ENCODE results near the gene PLCG2.

Gene PLCG2

GRCh38 chr16:81846105-81846504 lies 67.0 kb downstream of the PLCG2 start:
- H3K9me3 ChIP-seq (ENCODE audit: control insufficient read depth, insufficient read depth, low read length) = no peaks in the 10 kb centered on the region
- H3K9ac ChIP-seq (ENCODE audit: low read depth, low read length) = no peak overlapping the region
- no peaks in the 10 kb centered on the region; the same call in 1 of the 2 replicates for H3K4me1 ChIP-seq (ENCODE audit: insufficient read depth, low read length)
- no peaks in the 10 kb centered on the region for H3K36me3 ChIP-seq (ENCODE audit: insufficient read depth, low read length)

- Histone ChIP-seq H3K36me3 (ENCODE audit: insufficient read depth, low read length) (no peaks in the 10 kb centered on the region), H3K4me1 (ENCODE audit: insufficient read depth, low read length) (no peaks in the 10 kb centered on the region; the same call in 1 of the 2 replicates), H3K9ac (ENCODE audit: low read depth, low read length) (no peak overlapping the region)
These were observed 69.3 kb downstream of the PLCG2 start for GRCh38 chr16:81848306-81848853.

DNA sequence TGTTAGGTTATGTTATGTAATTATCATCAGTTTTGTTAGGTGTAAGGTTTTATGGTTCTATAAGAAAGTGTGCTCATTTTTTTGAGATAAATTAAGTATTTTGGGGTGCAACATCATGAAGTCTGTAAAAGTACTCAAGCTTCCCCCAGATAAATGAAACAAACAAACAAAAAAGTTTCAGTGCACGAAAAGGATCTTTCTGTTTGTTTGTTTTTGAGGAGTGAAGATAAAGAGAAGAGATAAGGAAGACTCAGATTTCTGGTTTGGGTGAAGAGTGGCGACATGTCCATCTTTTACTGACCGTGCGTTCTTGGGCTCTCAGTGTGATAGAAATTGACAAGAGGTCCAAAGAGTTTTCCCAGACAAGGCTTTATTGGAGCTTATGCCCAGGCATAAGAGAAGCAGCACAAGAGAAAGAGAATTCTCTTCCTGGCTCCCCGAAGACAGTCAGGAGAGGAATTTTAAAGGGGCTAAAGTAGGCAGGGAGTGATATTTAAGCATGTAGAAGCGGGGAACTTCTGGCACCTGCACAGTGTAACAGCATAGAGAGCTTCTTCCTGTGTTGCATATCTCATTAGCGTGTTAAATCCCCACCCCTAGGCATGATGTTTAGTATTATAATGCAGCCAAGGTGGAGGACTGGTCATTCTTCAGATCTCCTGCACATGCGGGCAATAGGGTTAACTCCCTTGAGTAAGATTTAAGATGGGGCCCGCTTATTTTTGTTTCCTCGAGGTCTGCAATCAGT lies 71.3 kb downstream of the PLCG2 start:
- Histone ChIP-seq H3K9ac (ENCODE audit: low read depth, low read length) (no peak overlapping the region), H3K36me3 (ENCODE audit: insufficient read depth, low read length) (no peaks in the 10 kb centered on the region), H3K4me1 (ENCODE audit: insufficient read depth, low read length) (no peaks in the 10 kb centered on the region; the same call in 1 of the 2 replicates), H3K9me3 (ENCODE audit: control insufficient read depth, insufficient read depth, low read length) (no peaks in the 10 kb centered on the region)

More at GRCh38 chr16:81848306-81848853, 69.3 kb downstream of the PLCG2 start:
- H3K9me3 ChIP-seq (ENCODE audit: control insufficient read depth, insufficient read depth, low read length) = no peaks in the 10 kb centered on the region

DNA sequence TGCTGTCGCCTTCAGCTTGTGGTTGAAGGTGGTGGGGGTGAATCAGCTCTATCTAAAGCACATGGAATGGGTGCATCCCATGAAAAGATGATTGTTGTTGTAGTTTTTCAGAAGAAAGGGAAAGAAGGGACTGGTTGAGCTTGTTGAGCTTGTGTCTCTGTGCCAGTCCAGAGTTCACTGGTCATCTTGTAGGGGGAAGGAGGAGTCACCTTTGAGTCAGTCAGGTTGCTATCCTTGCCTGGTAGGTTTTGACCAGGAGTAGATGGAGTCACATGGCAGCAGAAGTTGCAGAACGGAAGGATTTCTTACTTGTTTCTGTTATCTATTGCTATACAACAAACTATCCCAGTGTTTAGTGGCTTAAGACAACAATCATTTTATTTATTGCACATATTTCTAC lies 73.3 kb downstream of the PLCG2 start:
- H3K36me3 ChIP-seq (ENCODE audit: insufficient read depth, low read length) = no peaks in the 10 kb centered on the region
- H3K9ac ChIP-seq (ENCODE audit: low read depth, low read length) = no peak overlapping the region
- no peaks in the 10 kb centered on the region; the same call in 1 of the 2 replicates for H3K4me1 ChIP-seq (ENCODE audit: insufficient read depth, low read length)
- no peaks in the 10 kb centered on the region for H3K9me3 ChIP-seq (ENCODE audit: control insufficient read depth, insufficient read depth, low read length)

DNA sequence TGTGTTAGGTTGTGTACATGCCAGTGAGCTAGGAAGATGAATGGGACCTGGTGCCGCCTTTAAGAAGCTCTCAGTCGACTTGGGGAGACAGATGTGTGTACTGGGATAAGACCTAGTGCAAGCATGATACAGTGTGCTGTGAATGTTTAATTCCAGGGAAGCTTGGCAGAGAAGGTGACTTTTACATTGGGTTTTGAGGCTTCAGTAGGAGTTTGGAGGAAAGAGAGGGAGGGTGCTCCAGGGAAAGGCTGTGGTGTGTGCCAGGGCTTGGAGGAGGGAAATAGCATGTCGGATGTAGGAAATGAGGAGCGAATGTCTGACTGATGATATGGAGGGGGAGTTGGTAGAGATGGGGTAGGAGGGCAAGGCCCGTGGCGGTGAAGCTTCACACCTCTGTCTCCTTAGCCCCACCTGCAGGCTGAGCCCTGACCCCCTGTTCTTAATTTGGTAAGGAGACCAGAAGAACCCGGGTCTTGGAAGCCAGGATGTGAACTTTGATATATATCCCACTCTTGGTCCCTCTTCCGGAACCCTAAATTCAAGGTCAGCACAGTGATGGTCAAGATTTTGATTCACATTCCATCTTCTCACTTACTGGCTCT lies 76.6 kb downstream of the PLCG2 start:
- Histone ChIP-seq H3K4me1 (ENCODE audit: insufficient read depth, low read length) (no peaks in the 10 kb centered on the region), H3K9ac (ENCODE audit: low read depth, low read length) (no peak overlapping the region), H3K9me3 (ENCODE audit: control insufficient read depth, insufficient read depth, low read length) (no peaks in the 10 kb centered on the region), H3K36me3 (ENCODE audit: insufficient read depth, low read length) (no peaks in the 10 kb centered on the region)

- Histone ChIP-seq H3K9me3 (ENCODE audit: control insufficient read depth, insufficient read depth, low read length) (no peaks in the 10 kb centered on the region), H3K36me3 (ENCODE audit: insufficient read depth, low read length) (no peaks in the 10 kb centered on the region), H3K4me1 (ENCODE audit: insufficient read depth, low read length) (peaks cover 18% of the 10 kb centered on the region; the same call in 1 of the 2 replicates), H3K9ac (ENCODE audit: low read depth, low read length) (no peak overlapping the region)
These were observed 81.5 kb downstream of the PLCG2 start for GRCh38 chr16:81860287-81861266.

GRCh38 chr16:81861503-81861902 lies 82.4 kb downstream of the PLCG2 start:
- H3K36me3 ChIP-seq (ENCODE audit: insufficient read depth, low read length) = no peaks in the 10 kb centered on the region
- peaks cover 18% of the 10 kb centered on the region; the same call in 1 of the 2 replicates for H3K4me1 ChIP-seq (ENCODE audit: insufficient read depth, low read length)
- H3K9ac ChIP-seq (ENCODE audit: low read depth, low read length) = no peak overlapping the region
- H3K9me3 ChIP-seq (ENCODE audit: control insufficient read depth, insufficient read depth, low read length) = no peaks in the 10 kb centered on the region

DNA sequence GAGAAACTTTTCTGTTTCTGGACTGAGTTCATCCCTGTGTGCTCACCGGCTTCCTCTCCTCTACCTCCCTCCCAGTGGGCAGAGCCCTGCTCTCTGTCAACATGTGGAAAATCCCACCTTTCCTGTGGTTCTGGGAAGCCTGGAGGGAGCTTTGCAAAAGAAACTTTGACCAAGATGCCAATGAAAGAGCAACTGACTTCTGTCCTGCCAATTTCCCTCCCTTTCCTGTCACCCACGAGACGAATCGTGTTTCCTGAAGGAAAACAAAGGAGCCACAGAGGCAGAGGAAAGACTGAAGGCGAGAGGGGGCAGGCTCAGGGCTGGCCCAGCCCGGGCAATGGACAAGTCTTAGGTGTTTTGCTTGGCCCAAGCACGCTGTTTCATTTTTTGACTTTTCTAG lies 82.8 kb downstream of the PLCG2 start:
- Histone ChIP-seq H3K9me3 (ENCODE audit: control insufficient read depth, insufficient read depth, low read length) (no peaks in the 10 kb centered on the region), H3K36me3 (ENCODE audit: insufficient read depth, low read length) (no peaks in the 10 kb centered on the region), H3K4me1 (ENCODE audit: insufficient read depth, low read length) (peaks cover 18% of the 10 kb centered on the region; the same call in 1 of the 2 replicates), H3K9ac (ENCODE audit: low read depth, low read length) (no peak overlapping the region)

GRCh38 chr16:81863630-81864352 lies 84.7 kb downstream of the PLCG2 start:
- Histone ChIP-seq H3K9me3 (ENCODE audit: control insufficient read depth, insufficient read depth, low read length) (no peaks in the 10 kb centered on the region), H3K9ac (ENCODE audit: low read depth, low read length) (no peak overlapping the region), H3K4me1 (ENCODE audit: insufficient read depth, low read length) (peaks cover 18% of the 10 kb centered on the region; the same call in 1 of the 2 replicates), H3K36me3 (ENCODE audit: insufficient read depth, low read length) (no peaks in the 10 kb centered on the region)

- no peaks in the 10 kb centered on the region for H3K9me3 ChIP-seq (ENCODE audit: control insufficient read depth, insufficient read depth, low read length)
- no peak overlapping the region for H3K9ac ChIP-seq (ENCODE audit: low read depth, low read length)
- H3K4me1 ChIP-seq (ENCODE audit: insufficient read depth, low read length) = peaks cover 18% of the 10 kb centered on the region; the same call in 1 of the 2 replicates
- H3K36me3 ChIP-seq (ENCODE audit: insufficient read depth, low read length) = no peaks in the 10 kb centered on the region
These were observed 85.7 kb downstream of the PLCG2 start for GRCh38 chr16:81864646-81865382.

DNA sequence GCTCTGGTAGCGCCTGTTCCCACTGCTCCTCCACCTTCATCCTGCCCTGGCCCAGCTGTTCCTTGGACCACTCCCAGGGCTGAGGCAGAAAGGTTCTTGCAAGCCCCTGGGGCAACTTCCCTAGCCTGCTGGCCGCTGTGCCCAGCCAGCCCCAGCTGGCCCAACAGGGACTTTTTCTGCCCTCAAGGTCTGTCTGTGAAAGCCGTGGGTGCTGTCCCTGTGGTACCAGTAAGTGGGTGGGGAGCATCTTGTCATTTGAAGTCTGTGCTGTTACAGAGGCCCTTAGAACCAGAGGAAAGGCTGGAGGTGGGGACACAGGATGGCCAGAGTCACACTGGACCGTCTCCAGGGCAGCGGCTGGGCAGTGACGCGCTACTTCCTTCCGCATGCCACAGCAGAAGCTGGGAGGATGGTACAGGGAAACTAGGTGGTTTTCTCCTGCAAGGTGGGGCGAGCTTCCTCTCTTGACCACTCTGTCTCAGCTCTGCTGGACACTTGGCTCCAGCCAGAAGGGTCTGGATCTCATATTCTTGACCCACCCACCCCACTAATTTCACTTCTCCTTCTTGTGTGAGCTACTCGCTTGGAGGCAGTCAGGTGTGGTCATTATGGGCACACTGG lies 87.8 kb downstream of the PLCG2 start:
- no peak overlapping the region for H3K9ac ChIP-seq (ENCODE audit: low read depth, low read length)
- H3K9me3 ChIP-seq (ENCODE audit: control insufficient read depth, insufficient read depth, low read length) = no peaks in the 10 kb centered on the region
- peaks cover 18% of the 10 kb centered on the region; the same call in 1 of the 2 replicates for H3K4me1 ChIP-seq (ENCODE audit: insufficient read depth, low read length)
- H3K36me3 ChIP-seq (ENCODE audit: insufficient read depth, low read length) = no peaks in the 10 kb centered on the region

DNA sequence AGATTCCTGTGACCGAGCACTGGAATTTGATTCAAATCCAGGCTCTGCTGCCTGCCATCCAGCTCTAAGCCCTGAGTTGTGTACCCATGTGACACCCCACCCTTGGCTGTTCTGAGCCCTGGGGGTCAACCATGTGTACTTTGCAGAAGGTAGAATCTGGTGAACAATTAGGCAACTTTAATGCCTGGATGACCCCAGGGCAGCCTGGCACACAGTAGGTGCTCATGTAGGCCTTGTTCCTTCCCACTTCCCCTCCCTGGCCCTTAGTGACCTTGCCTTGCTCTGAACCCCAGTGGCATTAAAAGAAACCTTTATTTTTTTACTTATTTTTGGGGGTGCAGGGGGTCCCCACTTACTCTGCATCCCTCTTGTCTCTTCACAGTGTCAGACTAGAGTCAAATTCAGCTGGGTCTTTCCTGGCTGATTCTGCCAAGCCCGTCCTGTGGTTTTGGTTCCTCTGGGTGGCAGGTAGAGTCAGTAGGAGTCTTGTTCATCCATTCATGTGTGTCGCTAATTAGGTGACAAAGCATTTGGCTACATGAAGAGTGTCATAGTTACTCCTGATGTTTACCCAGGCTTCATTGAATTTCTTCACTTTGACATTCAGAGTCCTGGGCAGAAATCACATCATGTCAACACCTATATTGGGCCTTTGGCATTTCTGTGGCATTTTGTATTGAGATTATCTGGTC lies 89.1 kb downstream of the PLCG2 start:
- Histone ChIP-seq H3K4me1 (ENCODE audit: insufficient read depth, low read length) (peaks cover 18% of the 10 kb centered on the region; the same call in 1 of the 2 replicates), H3K9ac (ENCODE audit: low read depth, low read length) (no peak overlapping the region), H3K36me3 (ENCODE audit: insufficient read depth, low read length) (no peaks in the 10 kb centered on the region), H3K9me3 (ENCODE audit: control insufficient read depth, insufficient read depth, low read length) (no peaks in the 10 kb centered on the region)
